ENCODE data around the gene MYL6. TPM values are rescaled to one million over a fixed set of nuclear protein-coding genes. Genes with fewer than 3 reads are reported as not detected.

Gene MYL6
- total RNA-seq, 2 donors from 2014 or later, result 1,587 to 1,792 TPM

DNA sequence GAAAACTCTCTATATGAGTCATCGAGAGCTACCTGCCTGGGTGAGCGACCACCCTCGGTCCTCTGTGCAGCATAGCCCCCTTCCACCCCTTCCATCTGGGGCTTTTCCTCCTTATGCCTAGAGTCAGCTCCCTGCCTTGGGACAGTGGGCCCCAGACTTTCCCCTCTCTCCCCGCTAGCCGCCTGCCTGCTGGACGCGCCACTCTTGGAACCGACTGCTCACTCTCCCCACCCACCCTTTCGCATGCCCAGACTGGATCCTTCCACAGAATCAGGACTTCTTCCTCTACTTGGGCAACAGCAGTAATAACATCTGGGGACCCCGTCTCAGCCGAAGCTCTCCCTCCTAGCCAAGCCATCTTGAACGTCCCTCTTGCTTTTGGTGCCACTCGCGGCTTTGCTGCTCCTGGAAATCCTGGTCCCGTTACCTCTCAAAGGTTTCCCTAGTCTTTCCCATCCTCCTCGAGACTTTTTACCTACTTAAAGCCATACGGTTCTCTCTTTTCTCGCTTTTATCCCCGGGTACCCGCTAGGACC is 29.4 kb upstream of the MYL6 start:
- peak; percentile 33 for DNase-seq (ENCODE audit: low spot score)
- Histone ChIP-seq H3K4me1 (replicated peaks) (peaks cover 11% of the 10 kb centered on the region), H3K9me3 (no peaks in the 10 kb centered on the region), H3K36me3 (peaks cover 6 to 9% of the 10 kb centered on the region in 2 donors), H3K27ac (peak overlapping the region; percentile 82 to 94), H3K4me3 (peak overlapping the region; percentile 59 to 76), H3K27me3 (replicated peaks; ENCODE audit: insufficient read depth) (no peaks in the 10 kb centered on the region)
- intact Hi-C loops (cut with DNase I), result loop anchor here (5.0 kb wide), 1 partner anchor 339 kb away; the partner anchor contains the start of gene SPRYD4
- 0% methylated on average over 20 of the region's 20 CpGs for WGBS
- no peak for TF ChIP-seq POLR2AphosphoS5 (IDR thresholded peaks at IDR 0.05)

DNA sequence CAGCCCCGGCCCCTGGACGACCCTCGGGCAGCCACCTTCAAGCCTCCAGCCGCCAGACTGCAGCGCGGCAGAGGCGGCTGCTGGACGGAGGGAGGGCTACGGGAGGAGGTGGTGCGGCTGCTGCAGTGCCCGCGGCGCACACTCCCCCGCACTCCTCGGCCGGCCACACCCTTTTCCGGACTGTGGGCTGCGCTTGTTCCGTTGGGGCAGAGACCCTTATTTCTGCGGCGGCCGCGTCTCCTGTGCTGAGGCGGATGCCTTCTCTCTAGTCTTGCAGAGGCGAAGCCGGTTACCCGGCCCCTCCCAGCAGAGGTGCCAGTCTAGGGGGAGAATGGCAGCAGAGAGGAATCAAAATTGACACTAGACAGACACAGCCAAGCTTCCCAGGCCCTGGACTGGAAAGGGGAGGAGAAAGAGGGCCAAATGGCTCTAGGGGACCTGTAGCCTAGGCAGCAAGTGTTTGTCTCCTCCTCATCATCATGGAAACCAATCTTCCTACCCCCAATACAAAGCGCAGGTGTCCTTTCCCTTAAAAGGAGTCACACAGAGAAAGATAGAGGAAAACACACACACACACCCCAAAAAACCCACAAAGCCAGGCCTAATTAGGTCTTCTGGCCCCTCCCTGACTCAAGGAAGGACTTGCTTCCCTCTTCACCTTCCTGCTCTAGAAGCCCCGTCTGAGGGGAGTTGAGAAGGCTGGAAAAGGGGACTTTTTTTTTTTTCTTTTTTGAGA is 28.8 kb upstream of the MYL6 start:
- Histone ChIP-seq H3K27me3 (replicated peaks; ENCODE audit: insufficient read depth) (no peaks in the 10 kb centered on the region), H3K9me3 (no peaks in the 10 kb centered on the region), H3K4me3 (peak overlapping the region; percentile 59 to 76), H3K27ac (peak overlapping the region; percentile 82 to 94), H3K4me1 (replicated peaks) (peaks cover 11% of the 10 kb centered on the region), H3K36me3 (peaks cover 6 to 9% of the 10 kb centered on the region in 2 donors)
- intact Hi-C loops (cut with DNase I), result loop anchor here (5.0 kb wide), 1 partner anchor 338 kb away; the partner anchor contains the start of gene SPRYD4
- peak; percentile 45 for DNase-seq (ENCODE audit: low spot score)
- 2% methylated on average over 29 of the region's 29 CpGs for WGBS
- TF ChIP-seq POLR2A (IDR thresholded peaks at IDR 0.05) (peak; percentile 47), POLR2AphosphoS5 (IDR thresholded peaks at IDR 0.05) (peak; percentile 43)
- TF ChIP-seq, protein P1, sequence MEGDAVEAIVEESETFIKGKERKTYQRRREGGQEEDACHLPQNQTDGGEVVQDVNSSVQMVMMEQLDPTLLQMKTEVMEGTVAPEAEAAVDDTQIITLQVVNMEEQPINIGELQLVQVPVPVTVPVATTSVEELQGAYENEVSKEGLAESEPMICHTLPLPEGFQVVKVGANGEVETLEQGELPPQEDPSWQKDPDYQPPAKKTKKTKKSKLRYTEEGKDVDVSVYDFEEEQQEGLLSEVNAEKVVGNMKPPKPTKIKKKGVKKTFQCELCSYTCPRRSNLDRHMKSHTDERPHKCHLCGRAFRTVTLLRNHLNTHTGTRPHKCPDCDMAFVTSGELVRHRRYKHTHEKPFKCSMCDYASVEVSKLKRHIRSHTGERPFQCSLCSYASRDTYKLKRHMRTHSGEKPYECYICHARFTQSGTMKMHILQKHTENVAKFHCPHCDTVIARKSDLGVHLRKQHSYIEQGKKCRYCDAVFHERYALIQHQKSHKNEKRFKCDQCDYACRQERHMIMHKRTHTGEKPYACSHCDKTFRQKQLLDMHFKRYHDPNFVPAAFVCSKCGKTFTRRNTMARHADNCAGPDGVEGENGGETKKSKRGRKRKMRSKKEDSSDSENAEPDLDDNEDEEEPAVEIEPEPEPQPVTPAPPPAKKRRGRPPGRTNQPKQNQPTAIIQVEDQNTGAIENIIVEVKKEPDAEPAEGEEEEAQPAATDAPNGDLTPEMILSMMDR (IDR thresholded peaks at IDR 0.05), result peak in 1 of 4 experiments; percentile 6

DNA sequence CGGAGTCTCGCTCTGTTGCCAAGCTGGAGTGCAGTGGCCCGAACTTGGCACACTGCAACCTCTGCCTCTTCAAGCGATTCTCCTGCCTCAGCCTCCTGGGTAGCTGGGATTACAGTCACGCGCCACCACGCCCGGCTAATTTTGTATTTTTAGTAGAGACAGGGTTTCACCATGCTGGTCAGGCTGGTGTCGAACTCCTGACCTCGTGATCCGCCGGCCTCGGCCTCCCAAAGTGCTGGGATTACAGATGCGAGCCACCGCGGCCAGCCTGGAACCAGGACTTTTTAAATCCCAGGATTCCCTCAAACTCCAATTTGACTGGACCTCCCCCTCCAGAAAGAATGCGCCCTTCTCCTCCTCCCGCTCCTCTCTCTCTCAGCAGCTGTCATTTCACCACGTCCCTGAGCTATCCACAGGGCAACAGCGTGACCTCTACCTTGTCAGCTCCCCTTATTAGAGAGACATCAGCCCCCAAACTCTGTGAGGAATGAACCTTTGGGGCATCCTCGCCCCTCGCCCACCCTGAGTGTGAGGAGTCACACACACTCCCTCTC is 28.1 kb upstream of the MYL6 start:
- no peaks in the 10 kb centered on the region for H3K27me3 ChIP-seq (replicated peaks; ENCODE audit: insufficient read depth)
- TF ChIP-seq POLR2AphosphoS5 (IDR thresholded peaks at IDR 0.05), result no peak
- TF ChIP-seq POLR2A (IDR thresholded peaks at IDR 0.05), result no peak
- TF ChIP-seq, protein P1 (IDR thresholded peaks at IDR 0.05), result no peak
- no peaks in the 10 kb centered on the region for H3K9me3 ChIP-seq
- peak overlapping the region in 1 of 2 donors; percentile 59 for H3K4me3 ChIP-seq
- peaks cover 6 to 9% of the 10 kb centered on the region in 2 donors for H3K36me3 ChIP-seq
- peak overlapping the region in 1 of 2 donors; percentile 82 for H3K27ac ChIP-seq
- no peak for DNase-seq (ENCODE audit: low spot score)
- 68% methylated on average over 22 of the region's 22 CpGs for WGBS
- intact Hi-C loops (cut with DNase I), result loop anchor here (5.0 kb wide), 1 partner anchor 337 kb away; the partner anchor contains the start of gene SPRYD4
- H3K4me1 ChIP-seq (replicated peaks), result peaks cover 11% of the 10 kb centered on the region

DNA sequence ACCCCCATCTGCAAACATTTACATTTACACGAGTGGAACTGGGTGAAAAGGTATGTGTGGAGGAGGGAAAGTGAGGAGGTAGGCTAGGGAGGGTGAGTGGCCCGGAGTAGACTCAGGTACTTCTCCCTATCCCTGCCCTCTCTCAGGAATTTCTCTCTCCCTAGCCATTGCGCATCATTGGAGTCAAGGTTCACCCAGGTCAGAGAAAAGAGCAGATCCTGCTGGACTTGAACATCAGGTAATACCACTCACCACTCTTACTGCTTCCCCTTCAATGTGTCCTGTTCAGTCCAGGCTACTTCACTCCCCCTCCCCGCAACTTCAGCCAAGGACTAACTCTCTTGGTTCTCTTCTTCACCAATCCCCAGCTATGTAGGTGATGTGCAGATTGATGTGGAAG is 27.3 kb upstream of the MYL6 start:
- H3K9me3 ChIP-seq, result no peaks in the 10 kb centered on the region
- H3K27me3 ChIP-seq (replicated peaks; ENCODE audit: insufficient read depth), result no peaks in the 10 kb centered on the region
- intact Hi-C loops (cut with DNase I), result no loop called here
- WGBS, result 86% methylated on average over 4 of the region's 4 CpGs
- TF ChIP-seq POLR2A (IDR thresholded peaks at IDR 0.05) (no peak), POLR2AphosphoS5 (IDR thresholded peaks at IDR 0.05) (no peak)
- TF ChIP-seq, protein P1 (IDR thresholded peaks at IDR 0.05), result no peak
- H3K36me3 ChIP-seq, result peaks cover 6 to 9% of the 10 kb centered on the region in 2 donors
- no peak for DNase-seq (ENCODE audit: low spot score)
- no peak overlapping the region for H3K4me3 ChIP-seq
- no peak overlapping the region for H3K27ac ChIP-seq
- peaks cover 11% of the 10 kb centered on the region for H3K4me1 ChIP-seq (replicated peaks)

DNA sequence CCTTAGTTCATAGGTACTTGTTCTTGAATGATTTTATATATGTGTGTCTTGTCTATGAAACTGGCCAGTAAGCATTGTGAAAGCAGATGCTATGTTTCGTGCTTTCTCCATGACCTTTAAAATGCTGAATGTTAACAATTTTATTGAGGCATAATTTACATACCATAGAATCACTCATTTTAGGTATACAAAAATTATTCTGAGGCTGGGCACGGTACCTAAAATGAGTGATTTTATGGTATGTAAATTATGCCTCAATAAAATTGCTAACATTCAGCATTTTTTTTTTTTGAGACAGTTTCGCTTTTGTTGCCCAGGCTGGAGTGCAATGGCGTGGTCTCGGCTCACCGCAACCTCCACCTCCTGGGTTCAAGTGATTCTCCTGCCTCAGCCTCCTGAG is 23.3 kb upstream of the MYL6 start:
- 94% methylated on average over 6 of the region's 6 CpGs for WGBS
- intact Hi-C loops (cut with DNase I), result no loop called here
- no peak for TF ChIP-seq POLR2AphosphoS5 (IDR thresholded peaks at IDR 0.05)
- TF ChIP-seq, protein P1 (IDR thresholded peaks at IDR 0.05), result no peak
- TF ChIP-seq POLR2A (IDR thresholded peaks at IDR 0.05), result no peak
- Histone ChIP-seq H3K4me3 (no peak overlapping the region), H3K27me3 (replicated peaks; ENCODE audit: insufficient read depth) (no peaks in the 10 kb centered on the region), H3K9me3 (no peaks in the 10 kb centered on the region), H3K4me1 (replicated peaks) (no peaks in the 10 kb centered on the region), H3K27ac (no peak overlapping the region), H3K36me3 (peaks cover 18% of the 10 kb centered on the region in 2 donors)
- DNase-seq (ENCODE audit: low spot score), result no peak
